Stromal cell of bone marrow (primary cell): ENCODE results near the gene CARD6.
A peak's percentile ranks its signal among the peaks of the same experiment; 100 is the strongest.
"Not testable (repeated sequence)": the region's sequence is repeated elsewhere in the genome, so short reads cannot be mapped to it uniquely, and the experiment has no call there.

Experiments
- DNase-seq: peaks from one replicate; pipeline ENCODE4 v3.0.0-alpha.2; 2012; ENCODE audit warnings: low read depth

Gene CARD6

GRCh38 chr5:40828021-40828631 lies 13.0 kb upstream of the CARD6 start:
- no peak for DNase-seq

GRCh38 chr5:40828690-40829661 lies 12.2 kb upstream of the CARD6 start:
- no peak for DNase-seq

- no peak for DNase-seq
Observed at GRCh38 chr5:40829748-40830533, 11.2 kb upstream of the CARD6 start.

GRCh38 chr5:40831346-40832210 lies 9.6 kb upstream of the CARD6 start:
- no peak for DNase-seq

GRCh38 chr5:40832345-40832744 lies 8.8 kb upstream of the CARD6 start:
- DNase-seq, result no peak

GRCh38 chr5:40833712-40834229 lies 7.4 kb upstream of the CARD6 start:
- no peak for DNase-seq

GRCh38 chr5:40834391-40834848 lies 6.7 kb upstream of the CARD6 start:
- DNase-seq, result no peak

GRCh38 chr5:40834849-40835787 lies 6.0 kb upstream of the CARD6 start, which contains the start of gene RPL37:
Gene RPL37 (minus strand): TSS chr5:40835222. CDS start chr5:40835185, 37 bp downstream.
- DNase-seq, result peak; percentile 95

- no peak for DNase-seq
Observed at GRCh38 chr5:40838086-40838485, 3.1 kb upstream of the CARD6 start.

- peak; percentile 62 for DNase-seq
Observed at GRCh38 chr5:40842351-40842750, 1.2 kb downstream of the CARD6 start.

GRCh38 chr5:40844565-40844964 lies 3.4 kb downstream of the CARD6 start:
- DNase-seq, result no peak

- DNase-seq, result no peak
Observed at GRCh38 chr5:40846371-40846770, 5.2 kb downstream of the CARD6 start.

GRCh38 chr5:40847525-40847924 lies 6.4 kb downstream of the CARD6 start:
- no peak for DNase-seq

GRCh38 chr5:40853632-40854192 lies 12.5 kb downstream of the CARD6 start:
- DNase-seq, result no peak

- no peak for DNase-seq
Observed at GRCh38 chr5:40860711-40861110, 19.5 kb downstream of the CARD6 start.

- not testable (repeated sequence) for DNase-seq
Observed at GRCh38 chr5:40865004-40865403, 23.8 kb downstream of the CARD6 start.

GRCh38 chr5:40866844-40867243 lies 25.7 kb downstream of the CARD6 start:
- DNase-seq, result no peak

- no peak for DNase-seq
Observed at GRCh38 chr5:40869384-40869783, 28.2 kb downstream of the CARD6 start.

GRCh38 chr5:40871177-40871576 lies 30.0 kb downstream of the CARD6 start:
- DNase-seq, result no peak

GRCh38 chr5:40872253-40872652 lies 31.1 kb downstream of the CARD6 start:
- DNase-seq, result not testable (repeated sequence)
